Central memory CD8-positive, alpha-beta T cell (primary cell): ENCODE measurements around the gene BRAT1.
"Not testable (repeated sequence)": the region's sequence is repeated elsewhere in the genome, so short reads cannot be mapped to it uniquely, and the experiment has no call there.

Experiments
- ATAC-seq: fragments of 150-1000 bp; cut with Tn5 transposase; replicated peaks from 2 replicates; pipeline ENCODE4 v1.10.0; 2022; ENCODE audit warnings: mild to moderate bottlenecking, moderate FRiP score, moderate number of reproducible peaks; ENCODE audit not compliant: poor library complexity, severe bottlenecking; ENCODE audit errors: extremely low read depth
- DNase-seq, 2 donors: peaks; one replicate each; pipeline ENCODE4 v3.0.0; 2021; ENCODE audit warnings: low spot score in 2 of 2
- H3K27ac Mint-ChIP-seq: one replicate; pipeline ENCODE4 v1.8.0; 2022; ENCODE audit warnings: low read depth, mild to moderate bottlenecking, moderate library complexity, mixed read lengths
- H3K27me3 Mint-ChIP-seq: one replicate; pipeline ENCODE4 v1.8.0; 2022; ENCODE audit warnings: mixed read lengths
- H3K36me3 Mint-ChIP-seq: one replicate; pipeline ENCODE4 v1.8.0; 2022; ENCODE audit warnings: mild to moderate bottlenecking, moderate library complexity, mixed read lengths; ENCODE audit not compliant: insufficient read depth
- H3K4me1 Mint-ChIP-seq: one replicate; pipeline ENCODE4 v1.8.0; 2022; ENCODE audit warnings: mixed read lengths
- H3K4me3 Mint-ChIP-seq: one replicate; pipeline ENCODE4 v1.8.0; 2022; ENCODE audit warnings: mild to moderate bottlenecking, moderate library complexity, mixed read lengths
- H3K9me3 Mint-ChIP-seq: one replicate; pipeline ENCODE4 v1.8.0; 2022; ENCODE audit warnings: mixed read lengths

The BRAT1 gene

GRCh38 chr7:2566348-2566889 is 11.1 kb upstream of the BRAT1 start:
- H3K4me3 Mint-ChIP-seq: peak overlapping the region; percentile 25
- peaks cover 5% of the 10 kb centered on the region for H3K36me3 Mint-ChIP-seq
- ATAC-seq (no peak), DNase-seq (no peak)
- no peaks in the 10 kb centered on the region for H3K27me3 Mint-ChIP-seq
- H3K9me3 Mint-ChIP-seq: no peaks in the 10 kb centered on the region
- no peak overlapping the region for H3K27ac Mint-ChIP-seq
- peaks cover 13% of the 10 kb centered on the region for H3K4me1 Mint-ChIP-seq

- H3K27me3 Mint-ChIP-seq: no peaks in the 10 kb centered on the region
- peaks cover 15% of the 10 kb centered on the region for H3K4me1 Mint-ChIP-seq
- no peak overlapping the region for H3K4me3 Mint-ChIP-seq
- DNase-seq (no peak), ATAC-seq (no peak)
- peaks cover 8% of the 10 kb centered on the region for H3K36me3 Mint-ChIP-seq
- H3K27ac Mint-ChIP-seq: no peak overlapping the region
- H3K9me3 Mint-ChIP-seq: no peaks in the 10 kb centered on the region
Measured at GRCh38 chr7:2564970-2565540, 9.7 kb upstream of the BRAT1 start.

- not testable (repeated sequence) for H3K27ac Mint-ChIP-seq, H3K4me3 Mint-ChIP-seq, H3K9me3 Mint-ChIP-seq, H3K36me3 Mint-ChIP-seq, ATAC-seq, H3K27me3 Mint-ChIP-seq, DNase-seq
- peaks cover 19% of the 10 kb centered on the region for H3K4me1 Mint-ChIP-seq
Measured at GRCh38 chr7:2563955-2564354, 8.6 kb upstream of the BRAT1 start.

GRCh38 chr7:2559283-2559950 is 4.1 kb upstream of the BRAT1 start:
- Mint-ChIP-seq H3K4me3 (peak overlapping the region; percentile 70), H3K27me3 (no peaks in the 10 kb centered on the region), H3K27ac (peak overlapping the region; percentile 29), H3K9me3 (no peaks in the 10 kb centered on the region), H3K4me1 (peaks cover 9% of the 10 kb centered on the region), H3K36me3 (peaks cover 11% of the 10 kb centered on the region)
- DNase-seq: no peak
- ATAC-seq: no peak

- peak; percentile 78 to 81 for DNase-seq
- Mint-ChIP-seq H3K36me3 (peaks cover 13% of the 10 kb centered on the region), H3K4me1 (peaks cover 16% of the 10 kb centered on the region), H3K27ac (peak within 1 kb of the TSS; percentile 29), H3K27me3 (no peaks in the 10 kb centered on the region), H3K4me3 (peak within 1 kb of the TSS; percentile 70), H3K9me3 (no peaks in the 10 kb centered on the region)
- ATAC-seq: no peak
Measured at GRCh38 chr7:2558629-2559282, 3.4 kb upstream of the BRAT1 start, which contains the start of gene IQCE. TSS of gene IQCE (plus strand) at chr7:2558979. CDS start at chr7:2559182, 203 bp downstream.

- DNase-seq: no peak
- Mint-ChIP-seq H3K27ac (peak overlapping the region; percentile 85), H3K9me3 (no peaks in the 10 kb centered on the region), H3K4me3 (peak overlapping the region; percentile 89), H3K4me1 (peaks cover 24% of the 10 kb centered on the region), H3K27me3 (no peaks in the 10 kb centered on the region), H3K36me3 (peaks cover 22% of the 10 kb centered on the region)
- no peak for ATAC-seq
Measured at GRCh38 chr7:2554661-2555111, 638 bp downstream of the BRAT1 start.

- no peaks in the 10 kb centered on the region for H3K9me3 Mint-ChIP-seq
- no peak for DNase-seq
- peak overlapping the region; percentile 85 for H3K27ac Mint-ChIP-seq
- H3K4me3 Mint-ChIP-seq: peak overlapping the region; percentile 89
- no peaks in the 10 kb centered on the region for H3K27me3 Mint-ChIP-seq
- no peak for ATAC-seq
- H3K36me3 Mint-ChIP-seq: peaks cover 25% of the 10 kb centered on the region
- peaks cover 31% of the 10 kb centered on the region for H3K4me1 Mint-ChIP-seq
Measured at GRCh38 chr7:2553831-2554581, 1.3 kb downstream of the BRAT1 start.

- Mint-ChIP-seq H3K27ac (no peak overlapping the region), H3K9me3 (no peaks in the 10 kb centered on the region)
Measured at GRCh38 chr7:2553108-2553507, 2.2 kb downstream of the BRAT1 start.

GRCh38 chr7:2551418-2551817 is 3.9 kb downstream of the BRAT1 start:
- Mint-ChIP-seq H3K9me3 (no peaks in the 10 kb centered on the region), H3K27me3 (no peaks in the 10 kb centered on the region), H3K27ac (no peak overlapping the region), H3K4me1 (peaks cover 36% of the 10 kb centered on the region), H3K36me3 (peaks cover 36% of the 10 kb centered on the region), H3K4me3 (no peak overlapping the region)
- DNase-seq (no peak), ATAC-seq (no peak)

More at GRCh38 chr7:2553108-2553507, 2.2 kb downstream of the BRAT1 start:
- Mint-ChIP-seq H3K27me3 (no peaks in the 10 kb centered on the region), H3K4me3 (peak overlapping the region; percentile 89), H3K36me3 (peaks cover 29% of the 10 kb centered on the region), H3K4me1 (peaks cover 34% of the 10 kb centered on the region)
- DNase-seq (no peak), ATAC-seq (no peak)

GRCh38 chr7:2546776-2547586 is 8.3 kb downstream of the BRAT1 start:
- Mint-ChIP-seq H3K36me3 (peaks cover 50% of the 10 kb centered on the region), H3K4me1 (peaks cover 18% of the 10 kb centered on the region), H3K27ac (no peak overlapping the region), H3K4me3 (no peak overlapping the region), H3K9me3 (no peaks in the 10 kb centered on the region), H3K27me3 (no peaks in the 10 kb centered on the region)
- ATAC-seq: no peak
- no peak for DNase-seq

GRCh38 chr7:2545746-2546425 is 9.4 kb downstream of the BRAT1 start:
- no peak for DNase-seq
- H3K27ac Mint-ChIP-seq: no peak overlapping the region

More at GRCh38 chr7:2545746-2546425, 9.4 kb downstream of the BRAT1 start:
- Mint-ChIP-seq H3K9me3 (no peaks in the 10 kb centered on the region), H3K27me3 (no peaks in the 10 kb centered on the region), H3K4me3 (no peak overlapping the region), H3K36me3 (peaks cover 48% of the 10 kb centered on the region), H3K4me1 (peaks cover 18% of the 10 kb centered on the region)
- no peak for ATAC-seq
